CD14-positive monocyte (primary cell): ENCODE results near the gene DEF6. TPM values are rescaled to one million over a fixed set of nuclear protein-coding genes. Genes with fewer than 3 reads are reported as not detected.

Experiments used
- DNase-seq, 3 donors: peaks; one replicate each; pipeline ENCODE4 v3.0.0-alpha.2; 2011 to 2022
- H2AFZ ChIP-seq: 2 replicates; pipeline ENCODE4 v1.6.0; 2012; ENCODE audit warnings: mild to moderate bottlenecking, low read depth, low read length, inconsistent platforms; ENCODE audit not compliant: insufficient read depth, poor library complexity, severe bottlenecking
- H3K27ac ChIP-seq, 2 donors: 1 replicate in 1 of 2; 2 replicates in 1 of 2; pipeline ENCODE4 v1.5.1; 2012 to 2013; ENCODE audit warnings: low read length in 2 of 2, control low read depth in 1 of 2, inconsistent platforms in 1 of 2, low read depth in 1 of 2, mild to moderate bottlenecking in 1 of 2
- H3K27me3 ChIP-seq, 2 donors: one replicate each; pipeline versions ENCODE4 v1.6.0 to v1.6.1; 2011 to 2013; ENCODE audit warnings: low read length in 2 of 2; ENCODE audit not compliant: control insufficient read depth in 2 of 2, insufficient read depth in 2 of 2
- H3K36me3 ChIP-seq, 2 donors: replicated peaks in 1 of 2; 1 replicate in 1 of 2; 2 replicates in 1 of 2; pipeline versions ENCODE4 v1.5.1 to v1.6.1; 2012 to 2013; ENCODE audit warnings: low read length in 2 of 2, control low read depth in 1 of 2, inconsistent platforms in 1 of 2, mild to moderate bottlenecking in 1 of 2; ENCODE audit not compliant: insufficient read depth in 2 of 2, control insufficient read depth in 1 of 2
- H3K4me1 ChIP-seq, 2 donors: 1 replicate in 1 of 2; 2 replicates in 1 of 2; pipeline versions ENCODE4 v1.5.1 to v1.6.1; 2012 to 2013; ENCODE audit warnings: low read length in 2 of 2, control low read depth in 1 of 2, inconsistent platforms in 1 of 2, mild to moderate bottlenecking in 1 of 2, moderate library complexity in 1 of 2; ENCODE audit not compliant: insufficient read depth in 2 of 2, control insufficient read depth in 1 of 2
- H3K4me2 ChIP-seq: replicated peaks from 2 replicates; pipeline ENCODE3; 2012; ENCODE audit warnings: low read length, moderate library complexity, mild to moderate bottlenecking; ENCODE audit not compliant: poor library complexity, severe bottlenecking; ENCODE audit errors: extremely low read depth
- H3K4me3 ChIP-seq, 3 experiments: fragments of 200-600 bp in 1 of 3; sonication (generic) in 1 of 3; replicated peaks in 1 of 3; 1 replicate in 2 of 3; 2 replicates in 1 of 3; pipeline ENCODE4 v1.5.1; 2011 to 2013; ENCODE audit warnings: low read length in 3 of 3, mild to moderate bottlenecking in 3 of 3, control low read depth in 2 of 3, low read depth in 2 of 3, inconsistent platforms in 1 of 3, moderate library complexity in 1 of 3
- H3K79me2 ChIP-seq: 2 replicates; pipeline ENCODE4 v1.6.0; 2012; ENCODE audit warnings: mild to moderate bottlenecking, control low read depth, inconsistent platforms, low read length, moderate library complexity; ENCODE audit not compliant: insufficient read depth
- H3K9ac ChIP-seq: 2 replicates; pipeline ENCODE4 v1.6.0; 2017; ENCODE audit warnings: low read length, mild to moderate bottlenecking; ENCODE audit not compliant: insufficient read depth, poor library complexity, severe bottlenecking
- H3K9me3 ChIP-seq, 2 donors: replicated peaks in 1 of 2; 1 replicate in 1 of 2; 2 replicates in 1 of 2; pipeline versions ENCODE4 v1.5.1 to v1.6.1; 2012 to 2013; ENCODE audit warnings: low read length in 2 of 2, control low read depth in 1 of 2; ENCODE audit not compliant: control insufficient read depth in 1 of 2, insufficient read depth in 1 of 2
- H4K20me1 ChIP-seq: 2 replicates; pipeline ENCODE4 v1.6.0; 2012; ENCODE audit warnings: mild to moderate bottlenecking, low read length, control low read depth, moderate library complexity; ENCODE audit not compliant: insufficient read depth
- H3K27ac Mint-ChIP-seq, 7 donors: one replicate each; pipeline ENCODE4 v1.8.0; 2020; ENCODE audit warnings: mild to moderate bottlenecking in 7 of 7, mixed read lengths in 7 of 7, moderate library complexity in 6 of 7, inconsistent platforms in 2 of 7
- H3K27me3 Mint-ChIP-seq, 3 donors: one replicate each; pipeline ENCODE4 v1.8.0; 2021 to 2022; ENCODE audit warnings: low read depth in 3 of 3, mild to moderate bottlenecking in 3 of 3, mixed read lengths in 3 of 3, moderate library complexity in 3 of 3, inconsistent platforms in 1 of 3
- H3K36me3 Mint-ChIP-seq, 2 donors: one replicate each; pipeline ENCODE4 v1.8.0; 2020; ENCODE audit warnings: mixed read lengths in 2 of 2, inconsistent platforms in 1 of 2, mild to moderate bottlenecking in 1 of 2
- H3K4me1 Mint-ChIP-seq: one replicate; pipeline ENCODE4 v1.8.0; 2020; ENCODE audit warnings: mild to moderate bottlenecking, mixed read lengths
- H3K4me3 Mint-ChIP-seq, 2 donors: one replicate each; pipeline ENCODE4 v1.8.0; 2020; ENCODE audit warnings: mild to moderate bottlenecking in 2 of 2, mixed read lengths in 2 of 2, moderate library complexity in 1 of 2
- H3K9me3 Mint-ChIP-seq, 7 donors: one replicate each; pipeline ENCODE4 v1.8.0; 2020 to 2022; ENCODE audit warnings: mixed read lengths in 7 of 7, mild to moderate bottlenecking in 6 of 7, moderate library complexity in 6 of 7, inconsistent platforms in 2 of 7
- WGBS: methylation state at CpG from one replicate; pipeline ENCODE4 v1.1.5; 2013; ENCODE audit warnings: missing lambda C conversion rate; ENCODE audit not compliant: insufficient coverage; 5-methylcytosine and 5-hydroxymethylcytosine counted together
- intact Hi-C, 2 donors: fragments of 100-400 bp; cut with micrococcal nuclease; formaldehyde crosslinking; loops; one replicate each; pipeline versions ENCODE4 v1.15.0 to v1.15.1; 2023
- polyA plus RNA-seq, 3 donors: library from polyadenylated mRNA; depleted of rRNA in 1 of 3; unstranded in 2 of 3; stranded (reverse) in 1 of 3; fragments of 300-500 nt in 2 of 3; fragments of >200 nt in 1 of 3; fragmentation: Illumina TruSeq in 2 of 3; gene quantifications; 1 replicate in 2 of 3; 2 replicates in 1 of 3; pipeline ENCODE4 v1.2.3, GENCODE V29; 2012 to 2021
- TF ChIP-seq, protein P1 (sequence below): fragments of 200-600 bp; IDR thresholded peaks from one replicate; pipeline ENCODE4 v1.8.0; 2022; ENCODE audit warnings: antibody characterized with exemption, mild to moderate bottlenecking

DEF6 gene
- polyA plus RNA-seq, 3 donors: 41.2 to 110 (median 59.3) TPM

DNA sequence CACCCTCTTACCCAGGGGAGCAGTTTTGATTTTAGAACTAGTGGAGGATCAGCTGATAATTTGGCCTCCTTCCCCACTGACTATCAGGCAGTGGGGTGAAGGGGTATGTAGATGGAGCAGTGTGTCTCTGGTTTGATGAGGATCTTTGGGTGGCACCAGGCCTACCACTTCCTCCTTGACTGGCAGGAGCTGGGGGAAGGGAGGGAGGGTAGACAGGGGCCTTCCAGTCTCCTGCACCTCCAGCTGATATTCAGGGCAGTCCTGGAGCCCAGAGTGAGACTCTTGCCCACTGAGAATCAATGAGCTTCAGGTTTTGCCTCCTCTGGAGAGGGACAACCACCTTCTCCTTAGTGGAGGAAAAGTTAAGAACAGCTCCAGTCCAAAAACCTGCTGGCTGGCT is 3.2 kb downstream of the DEF6 start:
- Histone ChIP-seq H3K27me3 (no peaks in the 10 kb centered on the region), H3K9ac (peak overlapping the region; percentile 27), H3K9me3 (no peaks in the 10 kb centered on the region), H3K4me1 (peaks cover 77 to 80% of the 10 kb centered on the region in 2 donors), H3K4me2 (peak overlapping the region; percentile 94), H3K27ac (peak overlapping the region; percentile 77 to 94), H3K4me3 (peak overlapping the region in 1 of 3 experiments; percentile 94), H2AFZ (no peak overlapping the region), H3K79me2 (peaks cover 77% of the 10 kb centered on the region), H3K36me3 (peaks cover 2 to 18% of the 10 kb centered on the region in 2 donors), H4K20me1 (no peaks in the 10 kb centered on the region)
- Mint-ChIP-seq H3K27ac (peak overlapping the region; percentile 91 to 97 (median 96)), H3K9me3 (no peaks in the 10 kb centered on the region), H3K27me3 (peaks cover 0 to 4% (median 0%) of the 10 kb centered on the region in 3 donors), H3K4me1 (peaks cover 75% of the 10 kb centered on the region), H3K4me3 (peak overlapping the region; percentile 67 to 90), H3K36me3 (peaks cover 15 to 44% of the 10 kb centered on the region in 2 donors)
- intact Hi-C loops: no loop called here
- DNase-seq: peak in 2 of 3 donors; percentile 46 to 47
- TF ChIP-seq, protein P1, sequence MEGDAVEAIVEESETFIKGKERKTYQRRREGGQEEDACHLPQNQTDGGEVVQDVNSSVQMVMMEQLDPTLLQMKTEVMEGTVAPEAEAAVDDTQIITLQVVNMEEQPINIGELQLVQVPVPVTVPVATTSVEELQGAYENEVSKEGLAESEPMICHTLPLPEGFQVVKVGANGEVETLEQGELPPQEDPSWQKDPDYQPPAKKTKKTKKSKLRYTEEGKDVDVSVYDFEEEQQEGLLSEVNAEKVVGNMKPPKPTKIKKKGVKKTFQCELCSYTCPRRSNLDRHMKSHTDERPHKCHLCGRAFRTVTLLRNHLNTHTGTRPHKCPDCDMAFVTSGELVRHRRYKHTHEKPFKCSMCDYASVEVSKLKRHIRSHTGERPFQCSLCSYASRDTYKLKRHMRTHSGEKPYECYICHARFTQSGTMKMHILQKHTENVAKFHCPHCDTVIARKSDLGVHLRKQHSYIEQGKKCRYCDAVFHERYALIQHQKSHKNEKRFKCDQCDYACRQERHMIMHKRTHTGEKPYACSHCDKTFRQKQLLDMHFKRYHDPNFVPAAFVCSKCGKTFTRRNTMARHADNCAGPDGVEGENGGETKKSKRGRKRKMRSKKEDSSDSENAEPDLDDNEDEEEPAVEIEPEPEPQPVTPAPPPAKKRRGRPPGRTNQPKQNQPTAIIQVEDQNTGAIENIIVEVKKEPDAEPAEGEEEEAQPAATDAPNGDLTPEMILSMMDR: no peak

DNA sequence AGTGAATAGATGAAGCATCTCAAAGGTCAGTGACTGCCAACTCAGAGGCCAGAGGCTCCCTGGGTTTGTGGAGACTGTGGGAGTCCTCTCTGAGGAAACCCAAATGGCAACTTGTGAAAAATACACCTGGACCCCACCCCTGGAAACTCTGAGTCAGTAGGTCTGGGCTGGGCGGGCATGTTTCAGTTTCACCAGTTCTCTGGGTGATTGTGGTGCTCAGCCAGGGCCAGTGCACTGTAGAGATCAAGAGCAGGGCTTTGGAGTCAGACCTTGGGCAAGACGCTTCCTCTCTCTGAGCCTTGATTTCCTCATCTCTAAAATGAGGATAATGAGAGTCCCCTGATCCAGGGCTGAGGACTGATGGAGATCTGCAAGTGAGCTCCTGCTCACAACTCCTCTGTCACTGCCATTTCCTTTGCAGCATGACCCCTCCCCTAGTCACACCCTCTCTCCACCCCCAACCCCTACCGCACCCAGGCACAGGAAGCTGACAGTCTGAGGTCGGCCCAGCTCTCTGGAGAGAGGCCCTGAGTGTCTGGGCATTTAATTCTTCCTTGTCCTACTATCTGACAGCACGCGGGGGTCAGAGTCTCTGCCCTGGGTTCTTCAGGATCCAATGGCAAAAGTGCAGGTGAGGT is 5.1 kb downstream of the DEF6 start:
- Histone ChIP-seq H3K4me3 (peak overlapping the region in 2 of 3 experiments; percentile 15 to 63), H3K79me2 (peaks cover 90% of the 10 kb centered on the region), H3K4me1 (peaks cover 65 to 66% of the 10 kb centered on the region in 2 donors), H3K9ac (peak overlapping the region; percentile 59), H3K27ac (peak overlapping the region; percentile 60 to 94), H3K4me2 (peak overlapping the region; percentile 71), H4K20me1 (peaks cover 14% of the 10 kb centered on the region), H3K27me3 (no peaks in the 10 kb centered on the region), H3K36me3 (peaks cover 7 to 24% of the 10 kb centered on the region in 2 donors), H2AFZ (peak overlapping the region; percentile 43), H3K9me3 (no peaks in the 10 kb centered on the region)
- intact Hi-C loops: no loop called here
- peak; percentile 78 to 88 (median 88) for DNase-seq
- WGBS: 0% methylated on average over 2 of the region's 6 CpGs
- peak overlapping the region; percentile 63 to 84 for H3K4me3 Mint-ChIP-seq
- H3K27me3 Mint-ChIP-seq: peaks cover 0 to 4% (median 2%) of the 10 kb centered on the region in 3 donors
- no peaks in the 10 kb centered on the region for H3K9me3 Mint-ChIP-seq
- TF ChIP-seq, protein P1: no peak
- peak overlapping the region; percentile 93 to 97 (median 96) for H3K27ac Mint-ChIP-seq
- peaks cover 23 to 49% of the 10 kb centered on the region in 2 donors for H3K36me3 Mint-ChIP-seq
- peaks cover 62% of the 10 kb centered on the region for H3K4me1 Mint-ChIP-seq
